B cell (primary cell): ENCODE data around the gene MPL.

ENCODE experiments used
- EZH2 ChIP-seq: IDR thresholded peaks from 2 replicates; pipeline ENCODE4 v1.6.1; 2012; ENCODE audit warnings: borderline replicate concordance, low read depth, mild to moderate bottlenecking, moderate library complexity, low read length; ENCODE audit not compliant: insufficient read depth, poor library complexity, severe bottlenecking
- TF ChIP-seq, protein P1 (sequence below): fragments of 200-600 bp; IDR thresholded peaks from one replicate; pipeline ENCODE4 v1.8.0; 2022; ENCODE audit warnings: antibody characterized with exemption, mild to moderate bottlenecking

DNA sequence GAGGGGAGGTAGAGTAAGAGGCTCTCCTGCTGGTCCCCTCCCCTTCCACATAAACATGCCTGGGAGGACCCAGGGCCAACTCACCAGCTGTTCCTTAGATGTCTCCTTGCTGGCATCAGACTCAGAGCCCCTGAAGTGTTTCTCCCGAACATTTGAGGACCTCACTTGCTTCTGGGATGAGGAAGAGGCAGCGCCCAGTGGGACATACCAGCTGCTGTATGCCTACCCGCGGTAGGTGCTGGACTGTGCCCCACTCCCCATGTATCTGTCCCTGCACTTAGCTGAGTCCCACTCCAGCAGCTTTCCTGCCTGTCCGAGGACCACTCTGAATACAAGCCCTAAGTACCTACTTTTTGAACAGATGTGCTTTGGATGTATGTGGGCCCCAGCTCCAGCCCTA is 383 bp downstream of the MPL start:
- TF ChIP-seq, protein P1, sequence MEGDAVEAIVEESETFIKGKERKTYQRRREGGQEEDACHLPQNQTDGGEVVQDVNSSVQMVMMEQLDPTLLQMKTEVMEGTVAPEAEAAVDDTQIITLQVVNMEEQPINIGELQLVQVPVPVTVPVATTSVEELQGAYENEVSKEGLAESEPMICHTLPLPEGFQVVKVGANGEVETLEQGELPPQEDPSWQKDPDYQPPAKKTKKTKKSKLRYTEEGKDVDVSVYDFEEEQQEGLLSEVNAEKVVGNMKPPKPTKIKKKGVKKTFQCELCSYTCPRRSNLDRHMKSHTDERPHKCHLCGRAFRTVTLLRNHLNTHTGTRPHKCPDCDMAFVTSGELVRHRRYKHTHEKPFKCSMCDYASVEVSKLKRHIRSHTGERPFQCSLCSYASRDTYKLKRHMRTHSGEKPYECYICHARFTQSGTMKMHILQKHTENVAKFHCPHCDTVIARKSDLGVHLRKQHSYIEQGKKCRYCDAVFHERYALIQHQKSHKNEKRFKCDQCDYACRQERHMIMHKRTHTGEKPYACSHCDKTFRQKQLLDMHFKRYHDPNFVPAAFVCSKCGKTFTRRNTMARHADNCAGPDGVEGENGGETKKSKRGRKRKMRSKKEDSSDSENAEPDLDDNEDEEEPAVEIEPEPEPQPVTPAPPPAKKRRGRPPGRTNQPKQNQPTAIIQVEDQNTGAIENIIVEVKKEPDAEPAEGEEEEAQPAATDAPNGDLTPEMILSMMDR: no peak
- no peak for TF ChIP-seq EZH2
